Measurements from ENCODE around the gene CRABP1.

Gene CRABP1

GRCh38 chr15:78301326-78301725 is 38.8 kb upstream of the CRABP1 start:
- Histone ChIP-seq H3K4me3 (ENCODE audit: low read depth, low read length) (no peak overlapping the region), H3K27me3 (replicated peaks) (no peaks in the 10 kb centered on the region), H3K36me3 (replicated peaks) (no peaks in the 10 kb centered on the region), H3K27ac (peak overlapping the region; percentile 83)
- in situ Hi-C loops (cut with HindIII; ENCODE audit: low pct_ligation_motif_present, low sequenced_read_pairs) = no loop called here
- DNase-seq = no peak
- TF ChIP-seq, protein P1, sequence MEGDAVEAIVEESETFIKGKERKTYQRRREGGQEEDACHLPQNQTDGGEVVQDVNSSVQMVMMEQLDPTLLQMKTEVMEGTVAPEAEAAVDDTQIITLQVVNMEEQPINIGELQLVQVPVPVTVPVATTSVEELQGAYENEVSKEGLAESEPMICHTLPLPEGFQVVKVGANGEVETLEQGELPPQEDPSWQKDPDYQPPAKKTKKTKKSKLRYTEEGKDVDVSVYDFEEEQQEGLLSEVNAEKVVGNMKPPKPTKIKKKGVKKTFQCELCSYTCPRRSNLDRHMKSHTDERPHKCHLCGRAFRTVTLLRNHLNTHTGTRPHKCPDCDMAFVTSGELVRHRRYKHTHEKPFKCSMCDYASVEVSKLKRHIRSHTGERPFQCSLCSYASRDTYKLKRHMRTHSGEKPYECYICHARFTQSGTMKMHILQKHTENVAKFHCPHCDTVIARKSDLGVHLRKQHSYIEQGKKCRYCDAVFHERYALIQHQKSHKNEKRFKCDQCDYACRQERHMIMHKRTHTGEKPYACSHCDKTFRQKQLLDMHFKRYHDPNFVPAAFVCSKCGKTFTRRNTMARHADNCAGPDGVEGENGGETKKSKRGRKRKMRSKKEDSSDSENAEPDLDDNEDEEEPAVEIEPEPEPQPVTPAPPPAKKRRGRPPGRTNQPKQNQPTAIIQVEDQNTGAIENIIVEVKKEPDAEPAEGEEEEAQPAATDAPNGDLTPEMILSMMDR (IDR thresholded peaks at IDR 0.05; ENCODE audit: low read depth, low read length, missing control alignments) = no peak

- H3K4me3 ChIP-seq (ENCODE audit: low read depth, low read length) = no peak overlapping the region
- H3K27ac ChIP-seq = peak overlapping the region; percentile 83
- no peak for DNase-seq
- in situ Hi-C loops (cut with HindIII; ENCODE audit: low pct_ligation_motif_present, low sequenced_read_pairs) = no loop called here
- no peaks in the 10 kb centered on the region for H3K36me3 ChIP-seq (replicated peaks)
- no peaks in the 10 kb centered on the region for H3K27me3 ChIP-seq (replicated peaks)
- TF ChIP-seq, protein P1 (IDR thresholded peaks at IDR 0.05; ENCODE audit: low read depth, low read length, missing control alignments) = no peak
These were observed 38.3 kb upstream of the CRABP1 start for GRCh38 chr15:78301828-78302227.

- H3K27me3 ChIP-seq (replicated peaks) = no peaks in the 10 kb centered on the region
- H3K4me3 ChIP-seq (ENCODE audit: low read depth, low read length) = no peak overlapping the region
- H3K27ac ChIP-seq = peak overlapping the region; percentile 83
- peak; percentile 49 for DNase-seq
- H3K36me3 ChIP-seq (replicated peaks) = no peaks in the 10 kb centered on the region
- in situ Hi-C loops (cut with HindIII; ENCODE audit: low pct_ligation_motif_present, low sequenced_read_pairs) = no loop called here
- TF ChIP-seq, protein P1 (IDR thresholded peaks at IDR 0.05; ENCODE audit: low read depth, low read length, missing control alignments) = no peak
These were observed 37.4 kb upstream of the CRABP1 start for GRCh38 chr15:78302579-78303312.

DNA sequence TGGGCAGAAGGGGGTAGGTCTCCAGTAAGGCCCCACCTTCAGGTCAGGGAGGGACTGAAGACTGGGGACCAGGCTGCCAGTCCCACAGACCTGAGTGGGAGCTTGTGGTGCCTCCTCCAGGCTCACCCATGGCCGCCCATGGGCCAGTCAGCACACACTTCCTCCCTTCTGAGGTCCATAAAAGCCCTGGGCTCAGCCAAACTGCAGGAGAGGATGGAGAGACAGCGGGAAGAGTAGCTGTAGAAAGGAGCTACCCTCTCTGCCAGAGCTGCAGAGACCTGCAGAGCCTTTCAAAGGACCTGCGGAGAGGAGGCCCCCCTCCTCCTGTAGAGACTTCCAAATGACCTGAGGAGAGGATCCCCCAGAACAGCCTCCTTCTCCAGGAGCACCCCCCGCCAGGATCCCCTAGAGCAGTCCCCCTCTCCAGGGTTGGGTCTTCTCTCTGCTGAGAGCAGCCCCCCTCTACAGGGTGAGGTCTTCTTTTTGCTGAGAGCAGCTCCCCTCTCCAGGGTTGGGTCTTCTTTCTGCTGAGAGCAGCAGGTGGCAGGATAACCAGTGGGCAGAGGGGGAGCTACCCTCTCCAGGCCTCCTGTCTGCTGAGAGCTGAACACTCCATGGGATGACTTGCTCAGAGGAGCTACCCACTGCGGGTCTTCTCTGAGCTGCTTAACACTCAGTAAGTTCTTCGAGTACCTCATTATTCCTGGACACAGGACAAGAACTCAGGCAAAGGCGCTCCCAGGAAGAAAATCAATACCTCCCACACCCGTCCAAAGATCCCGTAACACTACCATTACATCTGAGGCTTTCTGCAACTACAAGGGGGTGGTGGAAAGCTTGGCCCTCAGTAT is 35.7 kb upstream of the CRABP1 start:
- Histone ChIP-seq H3K27me3 (replicated peaks) (no peaks in the 10 kb centered on the region), H3K36me3 (replicated peaks) (no peaks in the 10 kb centered on the region), H3K27ac (no peak overlapping the region), H3K4me3 (ENCODE audit: low read depth, low read length) (no peak overlapping the region)
- TF ChIP-seq, protein P1 (IDR thresholded peaks at IDR 0.05; ENCODE audit: low read depth, low read length, missing control alignments) = no peak
- DNase-seq = no peak
- in situ Hi-C loops (cut with HindIII; ENCODE audit: low pct_ligation_motif_present, low sequenced_read_pairs) = no loop called here

- Histone ChIP-seq H3K27ac (peak overlapping the region; percentile 24), H3K4me3 (ENCODE audit: low read depth, low read length) (no peak overlapping the region), H3K27me3 (replicated peaks) (no peaks in the 10 kb centered on the region)
These were observed 33.9 kb upstream of the CRABP1 start for GRCh38 chr15:78306176-78306774.

More at GRCh38 chr15:78306176-78306774, 33.9 kb upstream of the CRABP1 start:
- peak; percentile 75 for DNase-seq
- H3K36me3 ChIP-seq (replicated peaks) = no peaks in the 10 kb centered on the region
- in situ Hi-C loops (cut with HindIII; ENCODE audit: low pct_ligation_motif_present, low sequenced_read_pairs) = no loop called here
- TF ChIP-seq, protein P1 (IDR thresholded peaks at IDR 0.05; ENCODE audit: low read depth, low read length, missing control alignments) = no peak
